K562 (cell line): Measurements from ENCODE around the gene OR6F1. TPM values are rescaled to one million over a fixed set of nuclear protein-coding genes. Genes with fewer than 3 reads are reported as not detected.
"Not testable (repeated sequence)": the region's sequence is repeated elsewhere in the genome, so short reads cannot be mapped to it uniquely, and the experiment has no call there.

Source experiments
- ATAC-seq: fragments of 200-7000 bp; cut with Tn5 transposase; 3 replicates; pipeline ENCODE4 v1.9.1; 2020; ENCODE audit warnings: moderate library complexity
- BruUV-seq: library from RNA; stranded (reverse); fragments of 400-500 nt; replicated peaks from 2 replicates; lab custom pipeline; 2021; lab: Mats Ljungman, UMichigan
- CTCF ChIA-PET: fragments of 300-600 bp; formaldehyde crosslinking; extraction: SDS; loops from one replicate; lab custom pipeline; 2021; ENCODE audit warnings: low intra/inter-chr PET ratio; lab: Yijun Ruan, JAX
- POLR2A ChIA-PET: fragments of 300-600, 350-650 bp; sonication (Branson Sonifier 250); formaldehyde crosslinking; extraction: SDS; loops from one replicate; lab custom pipeline; 2021; ENCODE audit warnings: antibody characterized with exemption, inconsistent platforms; lab: Yijun Ruan, JAX
- DNase-seq, 4 experiments: peaks; one replicate each; pipeline versions ENCODE4 v3.0.0 to v3.0.0-alpha.2; 2011 to 2018; ENCODE audit warnings: low spot score in 3 of 4, mixed read lengths in 3 of 4; ENCODE audit errors: extremely low read depth in 1 of 4
- FAIRE-seq: peaks from 2 replicates; lab custom pipeline; 2011; peaks lifted over from hg19 to GRCh38; lab: Jason Lieb, UNC
- H2AFZ ChIP-seq: 2 replicates; pipeline ENCODE4 v1.6.0; 2011; ENCODE audit warnings: low read depth, low read length, control low read depth, inconsistent platforms
- H3K27ac ChIP-seq: fragments of 200-600 bp; 3 replicates; pipeline ENCODE4 v1.8.0; 2011; ENCODE audit warnings: low read depth, mild to moderate bottlenecking, control low read depth, inconsistent platforms, low read length, moderate library complexity, mixed read lengths; ENCODE audit errors: extremely low read depth
- H3K27me3 ChIP-seq, 2 experiments: fragments of 300-600 bp in 1 of 2; 2 replicates in 1 of 2; 3 replicates in 1 of 2; pipeline versions ENCODE4 v1.6.0 to v1.8.0; 2011; ENCODE audit warnings: inconsistent platforms in 2 of 2, low read length in 2 of 2, mild to moderate bottlenecking in 1 of 2, mixed read lengths in 1 of 2, moderate library complexity in 1 of 2; ENCODE audit not compliant: control insufficient read depth in 2 of 2, insufficient read depth in 2 of 2
- H3K36me3 ChIP-seq: fragments of 300-600 bp; 3 replicates; pipeline ENCODE4 v1.8.0; 2011; ENCODE audit warnings: mild to moderate bottlenecking, low read length, inconsistent platforms; ENCODE audit not compliant: control insufficient read depth, insufficient read depth
- H3K4me1 ChIP-seq, 2 experiments: fragments of 200-600 bp in 1 of 2; replicated peaks in 1 of 2; 2 replicates in 1 of 2; 3 replicates in 1 of 2; pipeline versions ENCODE4 v1.5.1 to v1.8.0; 2011; ENCODE audit warnings: inconsistent platforms in 2 of 2, low read length in 2 of 2, mild to moderate bottlenecking in 1 of 2, mixed read lengths in 1 of 2, moderate library complexity in 1 of 2; ENCODE audit not compliant: control insufficient read depth in 2 of 2, insufficient read depth in 2 of 2
- H3K4me2 ChIP-seq: 2 replicates; pipeline ENCODE4 v1.6.1; 2011; ENCODE audit warnings: low read length, control low read depth, inconsistent platforms, mixed read lengths; ENCODE audit not compliant: insufficient read depth
- H3K4me3 ChIP-seq: fragments of 200-600 bp; sonication (generic), shearing (Covaris generic); 2 replicates; pipeline ENCODE4 v1.5.1; 2016; ENCODE audit warnings: control low read depth, inconsistent platforms
- H3K79me2 ChIP-seq: fragments of 200-600 bp; 3 replicates; pipeline ENCODE4 v1.8.0; 2011; ENCODE audit warnings: low read length, inconsistent platforms; ENCODE audit not compliant: control insufficient read depth, insufficient read depth
- H3K9ac ChIP-seq, 2 experiments: 2 replicates each; pipeline versions ENCODE4 v1.6.0 to v1.6.1; 2011; ENCODE audit warnings: low read depth in 2 of 2, low read length in 2 of 2, control low read depth in 1 of 2, inconsistent platforms in 1 of 2, mild to moderate bottlenecking in 1 of 2, mixed read lengths in 1 of 2; ENCODE audit not compliant: insufficient read depth in 1 of 2
- H3K9me1 ChIP-seq: one replicate; pipeline ENCODE4 v1.6.0; 2011; ENCODE audit warnings: inconsistent platforms, mild to moderate bottlenecking, low read length, moderate library complexity; ENCODE audit not compliant: control insufficient read depth, insufficient read depth
- H3K9me3 ChIP-seq: replicated peaks from 2 replicates; pipeline ENCODE4 v1.5.1; 2011; ENCODE audit warnings: low read depth, low read length, inconsistent platforms; ENCODE audit not compliant: control insufficient read depth, insufficient read depth
- H4K20me1 ChIP-seq: replicated peaks from 2 replicates; pipeline ENCODE4 v1.6.1; 2011; ENCODE audit warnings: low read length, inconsistent platforms, mixed read lengths; ENCODE audit not compliant: control insufficient read depth, insufficient read depth
- ATF7 ChIP-seq: fragments of 450-650 bp; IDR thresholded peaks from 2 replicates; pipeline ENCODE4 v1.7.1; 2014; ENCODE audit warnings: mild to moderate bottlenecking, moderate library complexity
- CCNT2 ChIP-seq: IDR thresholded peaks from 2 replicates; pipeline ENCODE4 v1.6.1; 2011; ENCODE audit warnings: borderline replicate concordance, low read depth, mild to moderate bottlenecking, moderate library complexity, mixed read lengths, low read length; ENCODE audit not compliant: insufficient read length; ENCODE audit errors: extremely low read depth
- CREM ChIP-seq: IDR thresholded peaks from 2 replicates; pipeline ENCODE4 v1.6.1; 2014; ENCODE audit warnings: antibody characterized with exemption, low read depth
- EP300 ChIP-seq: IDR thresholded peaks from 2 replicates; pipeline ENCODE4 v1.6.1; 2012; ENCODE audit warnings: low read length, improper control_type of control experiment
- HIVEP1 ChIP-seq: fragments of 250-450 bp; sonication (Bioruptor Pico); IDR thresholded peaks from 2 replicates; pipeline ENCODE4 v1.4.0; 2020; ENCODE audit warnings: mild to moderate bottlenecking
- IFI16 ChIP-seq: fragments of 250-450 bp; sonication (Bioruptor Pico); IDR thresholded peaks from 2 replicates; pipeline ENCODE4 v2.1.2; 2022; ENCODE audit warnings: mild to moderate bottlenecking, inconsistent platforms
- JUND ChIP-seq, 2 experiments: IDR thresholded peaks; 2 replicates in 1 of 2; 3 replicates in 1 of 2; pipeline ENCODE4 v1.6.1; 2011; ENCODE audit warnings: borderline replicate concordance in 2 of 2, low read depth in 2 of 2, low read length in 2 of 2, improper control_type of control experiment in 1 of 2, missing biosample characterization in 1 of 2, missing genetic modification characterization in 1 of 2, missing genetic modification reagents in 1 of 2
- KAT2B ChIP-seq: IDR thresholded peaks from one replicate; pipeline ENCODE4 v1.6.1; 2012; ENCODE audit warnings: low read depth, mild to moderate bottlenecking, control low read depth, inconsistent platforms, low read length, moderate library complexity
- PHF8 ChIP-seq: fragments of 200-600 bp; sonication (generic); IDR thresholded peaks from 2 replicates; pipeline ENCODE4 v1.6.1; 2012; ENCODE audit warnings: mixed run types, mild to moderate bottlenecking, inconsistent platforms, low read length, moderate library complexity, borderline replicate concordance
- PTBP1 ChIP-seq: fragments of 200-400 bp; formaldehyde crosslinking; IDR thresholded peaks from 2 replicates; pipeline ENCODE4 v1.6.1; 2017; ENCODE audit warnings: low read depth, low read length
- RFX1 ChIP-seq: fragments of 450-650 bp; IDR thresholded peaks from 2 replicates; pipeline ENCODE4 v1.6.1; 2016; ENCODE audit warnings: mild to moderate bottlenecking, moderate library complexity
- SLC30A9 ChIP-seq: fragments of 250-450 bp; sonication (Bioruptor Pico); IDR thresholded peaks from 2 replicates; pipeline ENCODE4 v1.8.0; 2022; ENCODE audit warnings: mild to moderate bottlenecking, moderate library complexity
- TCF3 ChIP-seq: sonication (generic); formaldehyde crosslinking; IDR thresholded peaks from 2 replicates; pipeline ENCODE4 v1.4.0; 2020; ENCODE audit warnings: mild to moderate bottlenecking, missing genetic modification reagents
- ZNF395 ChIP-seq: fragments of 200-800 bp; sonication (Bioruptor generic); IDR thresholded peaks from 2 replicates; pipeline ENCODE4 v1.6.1; 2017; ENCODE audit warnings: missing genetic modification characterization, missing compliant biosample characterization
- WGBS: fragments of 100-300 bp; shearing (Covaris generic); methylation state at CpG from one replicate; pipeline ENCODE4 v1.1.6; 2016; ENCODE audit warnings: low coverage, mixed read lengths; ENCODE audit not compliant: insufficient coverage; ENCODE audit errors: missing lambda C conversion rate; 5-methylcytosine and 5-hydroxymethylcytosine counted together
- in situ Hi-C: fragments of 300-500 bp; cut with MboI; formaldehyde crosslinking; loops from 4 replicates; pipeline ENCODE4 v1.15.0; 2018; ENCODE audit warnings: inconsistent platforms, mixed read lengths
- intact Hi-C: fragments of 100-400 bp; cut with micrococcal nuclease; formaldehyde crosslinking; loops from 2 replicates; pipeline ENCODE4 v1.14.2; 2022
- polyA plus RNA-seq, 8 experiments: library from polyadenylated mRNA; depleted of rRNA in 4 of 8; stranded (reverse) in 5 of 8; unstranded in 3 of 8; fragments of >200 nt; fragmentation: Nextera tagmentation in 2 of 8; fragmentation: Illumina TruSeq in 1 of 8; extraction: Ambion mirVana in 2 of 8; extraction: Trizol in 1 of 8; gene quantifications; 2 replicates each; pipeline versions ENCODE4 v1.2.1 to v1.2.3, GENCODE V29; 2011 to 2014; ENCODE audit warnings: inconsistent platforms in 1 of 8, missing spikeins in 1 of 8
- total RNA-seq, 7 experiments: library from RNA; depleted of rRNA in 6 of 7; stranded (reverse); fragments of >200 nt in 6 of 7; fragmentation: Illumina TruSeq in 2 of 7; extraction: Trizol in 2 of 7; gene quantifications; 2 replicates each; pipeline versions ENCODE4 v1.2.1 to v1.2.3, GENCODE V29; 2011 to 2021; ENCODE audit warnings: low replicate concordance in 1 of 7

Gene OR6F1
- total and polyA plus RNA-seq, 9 of the 15 experiments (the other 6 are each of a cell fraction or from before 2014, with no cell fraction given): not detected

DNA sequence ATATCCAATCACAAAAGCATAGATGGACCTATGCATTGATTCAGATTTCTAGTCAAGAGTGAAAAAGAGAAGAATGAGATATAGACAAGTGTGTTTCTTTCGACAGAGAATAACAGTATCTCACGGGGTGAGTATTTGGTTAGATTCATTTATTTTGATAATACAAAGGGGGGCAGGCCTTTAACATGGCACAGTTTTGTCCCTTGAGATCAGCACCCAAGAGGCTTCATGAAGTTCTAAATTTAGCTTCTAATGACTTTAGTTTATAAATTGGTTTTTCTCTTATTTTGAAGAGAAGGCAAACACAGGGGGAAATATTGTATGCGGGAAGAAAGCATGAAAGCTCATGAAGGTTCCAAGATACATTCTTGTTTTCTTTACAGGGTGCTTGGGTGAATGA is 44.0 kb upstream of the OR6F1 start, which contains the start of gene OR1C1 (continued):
- TF ChIP-seq HIVEP1 (CRISPR knock-in tag) (no peak), PHF8 (no peak)

GRCh38 chr1:247754311-247754710 is 37.9 kb upstream of the OR6F1 start:
- 0% methylated on average over 1 of the region's 1 CpG for WGBS
- H3K9me1 ChIP-seq, H4K20me1 ChIP-seq, H3K9me3 ChIP-seq, H3K4me2 ChIP-seq, DNase-seq, H3K79me2 ChIP-seq, POLR2A ChIA-PET, CTCF ChIA-PET, H2AFZ ChIP-seq, BruUV-seq, H3K4me1 ChIP-seq, H3K27me3 ChIP-seq, FAIRE-seq, H3K27ac ChIP-seq, H3K9ac ChIP-seq, H3K36me3 ChIP-seq, intact Hi-C loops, ATAC-seq, H3K4me3 ChIP-seq, in situ Hi-C loops: not testable (repeated sequence)

DNA sequence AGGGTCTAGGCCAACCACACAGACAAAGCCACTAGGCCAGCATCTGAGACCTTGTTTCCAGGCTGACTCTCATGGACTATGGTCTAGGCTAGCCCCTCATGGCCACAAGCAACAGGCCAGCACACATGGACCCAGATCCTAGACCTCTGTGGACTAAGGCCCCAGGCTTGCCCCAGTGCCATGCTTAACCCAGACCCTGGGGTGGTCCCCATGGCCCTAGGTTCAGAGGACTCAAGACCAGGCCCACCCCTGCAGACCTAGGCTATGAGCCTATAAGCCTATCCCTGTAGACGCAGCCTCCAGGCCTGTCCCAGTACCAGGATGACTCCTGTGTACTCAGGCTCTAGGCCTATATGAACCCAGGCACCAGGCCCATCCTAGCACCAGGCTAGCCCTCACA is 33.4 kb upstream of the OR6F1 start:
- no peak overlapping the region for H3K9ac ChIP-seq
- ChIA-PET CTCF (no interaction called here), POLR2A (no interaction called here)
- H3K4me2 ChIP-seq: no peak overlapping the region
- H2AFZ ChIP-seq: no peak overlapping the region
- DNase-seq (no peak), ATAC-seq (no peak), FAIRE-seq (no peak)
- H3K27me3 ChIP-seq: no peaks in the 10 kb centered on the region
- H3K4me1 ChIP-seq: no peaks in the 10 kb centered on the region; a peak in 1 of 5 replicates
- no peaks in the 10 kb centered on the region for H3K36me3 ChIP-seq
- intact Hi-C loops (no loop called here), in situ Hi-C loops (no loop called here)
- no peaks in the 10 kb centered on the region for H3K9me1 ChIP-seq
- H3K27ac ChIP-seq: no peak overlapping the region
- WGBS: 0% methylated on average over 1 of the region's 1 CpG
- no TSS peak for BruUV-seq
- H3K4me3 ChIP-seq: no peak overlapping the region
- H3K9me3 ChIP-seq: peaks cover 5% of the 10 kb centered on the region; the same call in 1 of the 2 replicates
- no peaks in the 10 kb centered on the region for H3K79me2 ChIP-seq
- no peaks in the 10 kb centered on the region for H4K20me1 ChIP-seq
- TF ChIP-seq TCF3 (CRISPR knock-in tag): no peak
- TF ChIP-seq KAT2B: no peak
- no peak for TF ChIP-seq PTBP1
- no peak for TF ChIP-seq CREM
- no peak for TF ChIP-seq ATF7
- no peak for TF ChIP-seq IFI16 (CRISPR knock-in tag)
- no peak for TF ChIP-seq RFX1
- TF ChIP-seq EP300: no peak
- TF ChIP-seq SLC30A9: no peak
- TF ChIP-seq ZNF395 (CRISPR knock-in tag): no peak
- no peak for TF ChIP-seq JUND (IDR thresholded peaks at IDR 0.05; ENCODE audit: borderline replicate concordance, low read depth, low read length)
- TF ChIP-seq JUND (tag; IDR thresholded peaks at IDR 0.05; ENCODE audit: borderline replicate concordance, low read depth, low read length): no peak
- no peak for TF ChIP-seq CCNT2
